GM18498 (cell line): Measurements from ENCODE around the gene BARX1.
"Not testable (repeated sequence)": the region's sequence is repeated elsewhere in the genome, so short reads cannot be mapped to it uniquely, and the experiment has no call there.

Experiments used
- ATAC-seq: cut with Tn5 transposase; IDR thresholded peaks from one replicate; pipeline ENCODE4 v1.9.1; 2021; ENCODE audit warnings: mild to moderate bottlenecking, moderate library complexity; ENCODE audit not compliant: unreplicated experiment

Gene BARX1

DNA sequence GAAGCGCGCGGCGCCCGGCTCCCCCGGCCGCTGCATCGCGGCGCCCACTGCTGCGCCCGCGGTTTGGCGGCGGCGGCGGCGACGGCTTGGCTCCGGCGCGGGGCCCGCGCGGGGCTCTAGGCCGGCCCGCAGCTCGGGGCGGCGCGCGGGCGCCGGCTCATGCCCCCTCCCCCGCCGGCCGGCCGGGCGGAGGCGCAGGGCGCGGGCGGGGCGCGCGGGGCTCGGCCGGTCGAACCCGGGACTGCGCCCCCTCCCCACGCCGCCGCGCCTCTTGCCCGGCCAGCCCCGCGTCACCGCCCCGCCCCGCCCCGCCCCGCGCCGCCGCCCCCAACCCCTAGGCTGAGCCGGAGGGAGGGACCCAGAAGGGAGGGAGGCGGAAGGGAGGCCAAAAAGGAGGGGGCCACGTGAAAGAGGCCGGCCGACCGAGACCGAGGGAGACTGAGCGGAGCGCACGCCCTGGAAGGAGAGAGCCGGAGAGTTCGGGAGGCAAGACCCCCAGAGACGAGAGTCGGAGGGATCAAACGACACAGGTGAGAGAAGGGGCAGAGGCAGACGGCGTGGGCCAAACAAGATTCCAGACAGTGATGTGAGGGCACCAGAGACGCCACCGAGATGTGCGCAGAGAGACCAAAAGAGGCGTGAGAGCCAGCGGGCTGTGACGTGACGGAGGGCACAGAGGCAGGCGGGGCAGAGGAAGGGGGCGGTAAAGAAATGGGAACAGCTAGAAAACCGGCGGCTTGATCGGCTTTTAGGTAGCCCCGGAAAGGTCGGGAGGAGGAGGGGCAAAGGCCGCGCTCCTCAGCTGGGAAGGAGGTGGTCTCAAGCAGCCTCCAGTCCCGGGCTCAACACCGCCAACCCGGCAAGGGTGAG lies at the start of gene BARX1:
Gene BARX1 (minus strand): TSS at position 245 of the 870 bp plus-strand sequence. CDS start 209 bp downstream, at position 36.
- ATAC-seq, result no peak

DNA sequence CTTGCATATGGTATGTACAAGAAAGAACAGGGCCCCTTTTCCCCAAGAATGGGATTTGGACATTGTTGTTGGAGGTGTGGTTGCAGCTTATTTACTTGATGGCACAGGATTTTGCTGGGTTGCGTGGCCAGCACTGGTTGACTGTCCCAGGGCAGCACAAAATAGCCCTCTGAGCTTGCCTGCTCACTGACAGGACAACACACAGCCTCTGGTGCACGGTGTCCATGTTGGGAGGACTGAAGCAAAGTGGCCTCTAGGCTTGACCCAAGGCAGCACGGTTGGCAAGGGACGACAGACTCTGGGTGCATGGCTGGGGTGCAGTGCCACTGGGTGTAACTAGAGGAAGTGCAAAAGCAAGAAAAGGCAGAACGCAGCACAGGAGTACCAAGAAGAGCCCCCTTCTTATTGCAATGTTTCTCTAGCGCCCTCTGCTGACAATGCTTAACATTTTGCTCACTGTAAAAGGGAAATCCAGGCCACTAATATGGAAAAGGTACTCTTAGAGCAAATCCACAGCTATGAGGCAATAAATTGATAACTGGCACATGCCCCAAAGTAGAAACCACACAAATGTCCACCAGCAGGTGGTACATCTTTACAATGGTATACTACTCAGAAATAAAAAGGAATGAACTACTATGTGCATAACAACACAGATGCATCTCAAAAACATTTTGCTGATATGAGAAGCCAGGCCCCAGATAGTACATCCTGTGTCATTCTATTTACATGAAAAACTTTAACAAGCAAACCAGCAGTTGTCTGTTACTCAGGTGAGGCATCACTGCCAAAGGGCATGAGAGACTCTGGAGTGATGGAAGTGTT lies 47.4 kb upstream of the BARX1 start:
- ATAC-seq, result no peak

- ATAC-seq, result no peak
Observed at GRCh38 chr9:93996863-93997262, 41.7 kb upstream of the BARX1 start.

DNA sequence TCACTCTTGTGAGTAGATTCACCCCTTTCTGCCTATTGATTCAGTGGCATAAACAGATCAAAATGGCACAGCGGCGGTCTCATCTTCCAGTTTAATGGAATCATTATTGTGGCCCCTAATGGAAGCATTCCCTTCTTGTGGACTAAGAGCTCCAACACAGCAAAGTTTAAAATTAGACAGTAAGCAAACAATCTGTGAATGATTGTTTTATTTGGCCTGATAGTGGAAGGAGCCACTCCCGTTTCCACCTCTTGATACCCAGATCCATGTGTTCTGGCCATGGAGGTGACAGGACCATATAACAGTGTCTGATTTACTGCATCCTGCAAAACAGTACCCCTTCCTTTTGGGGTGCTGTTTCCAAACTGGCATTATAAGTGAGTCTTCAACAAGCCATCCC lies 41.2 kb upstream of the BARX1 start:
- ATAC-seq, result no peak

DNA sequence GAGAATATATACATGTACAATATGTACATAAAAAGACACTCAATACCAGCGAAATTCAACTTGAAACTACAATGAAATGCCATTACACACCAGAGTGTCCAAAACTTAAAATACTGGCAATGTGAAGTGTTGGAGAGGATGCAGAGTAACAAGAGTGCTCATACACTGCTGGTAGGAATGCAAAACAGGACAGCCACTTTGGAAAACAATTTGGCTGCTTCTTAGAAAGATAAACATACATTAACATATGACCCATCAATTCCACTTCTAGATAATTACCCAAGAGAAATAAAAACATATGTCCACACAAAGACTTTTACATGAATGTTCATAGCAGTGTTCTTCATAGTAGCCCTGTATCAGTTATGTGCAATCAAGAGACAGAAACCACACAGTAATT lies 39.4 kb upstream of the BARX1 start:
- ATAC-seq, result no peak

DNA sequence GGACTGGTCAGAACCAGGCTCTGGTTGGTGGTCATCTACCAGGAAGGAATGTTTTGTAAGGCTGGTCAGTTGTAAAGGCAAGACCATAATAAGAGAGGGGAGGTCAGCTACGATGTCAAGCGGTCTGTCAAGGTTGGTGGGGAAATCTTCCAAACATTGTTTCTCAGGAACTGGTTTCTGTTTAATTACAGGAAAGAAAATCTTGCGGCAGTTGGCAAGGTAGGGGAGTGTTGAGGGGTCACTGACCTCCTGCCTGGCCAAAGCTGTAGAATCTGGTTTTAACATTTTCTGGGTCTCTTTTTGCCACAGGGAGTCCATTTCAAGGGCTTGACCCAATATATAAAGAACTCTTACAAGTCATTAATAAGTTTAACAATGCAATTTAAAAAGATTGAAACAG lies 39.0 kb upstream of the BARX1 start:
- no peak for ATAC-seq

- ATAC-seq, result no peak
Observed at GRCh38 chr9:93992830-93993229, 37.7 kb upstream of the BARX1 start.

DNA sequence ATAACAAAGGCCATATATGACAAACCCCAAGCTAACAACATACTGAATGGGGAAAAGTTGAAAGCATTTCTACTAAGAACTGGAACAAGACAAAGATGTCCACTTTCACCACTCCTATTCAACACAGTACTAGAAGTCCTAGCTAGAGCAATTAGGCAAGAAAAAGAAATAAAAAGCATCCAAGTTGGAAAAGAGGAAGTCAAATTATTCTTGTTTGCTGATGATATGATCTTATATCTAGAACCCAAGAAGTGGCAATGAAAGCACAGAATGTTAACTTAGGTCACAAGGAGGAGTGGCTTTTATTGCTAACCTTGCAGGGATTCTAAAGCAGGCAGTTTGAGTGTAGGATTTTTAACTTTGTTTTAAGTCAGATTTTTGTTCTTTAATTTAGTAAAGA lies 35.3 kb upstream of the BARX1 start:
- ATAC-seq, result no peak

DNA sequence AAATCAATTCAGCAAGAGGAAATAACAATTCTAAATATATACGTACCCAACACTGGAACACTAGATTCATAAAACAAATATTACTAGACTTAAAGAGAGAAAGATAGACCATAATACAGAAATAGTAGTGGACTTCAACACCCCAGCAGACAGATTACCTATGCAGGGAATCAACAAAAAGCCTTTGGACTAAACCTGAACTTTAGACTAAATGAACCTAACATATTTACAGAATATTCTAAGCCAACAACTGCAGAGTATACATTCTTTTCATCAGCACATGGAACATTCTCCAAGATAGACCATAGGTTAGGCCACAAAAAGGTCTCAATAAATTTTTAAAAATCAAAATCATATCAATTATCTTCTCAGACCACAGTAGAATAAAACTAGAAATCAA lies 32.9 kb upstream of the BARX1 start:
- ATAC-seq, result no peak

GRCh38 chr9:93984860-93985259 lies 29.7 kb upstream of the BARX1 start:
- no peak for ATAC-seq

GRCh38 chr9:93983875-93984274 lies 28.7 kb upstream of the BARX1 start:
- ATAC-seq, result no peak

DNA sequence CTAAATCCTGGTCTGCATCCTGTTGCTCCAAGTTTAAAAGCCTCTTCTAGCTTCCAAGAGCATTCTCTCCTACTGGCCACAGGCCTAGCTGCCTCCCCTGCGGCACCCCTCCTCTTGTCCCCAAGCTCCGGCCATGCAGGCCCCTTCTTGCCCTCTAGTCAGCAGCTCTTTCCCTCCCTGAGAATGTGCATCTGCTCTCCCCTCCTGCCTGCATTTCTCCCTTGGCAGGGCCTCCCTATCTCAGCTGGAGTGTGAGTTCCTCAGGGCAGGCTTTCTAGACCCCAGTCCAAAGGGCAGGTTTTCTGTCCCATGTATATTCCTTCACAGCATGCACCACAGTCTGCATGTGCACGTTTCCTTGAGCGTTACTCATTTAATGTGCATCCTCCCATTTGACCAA lies 24.6 kb upstream of the BARX1 start:
- no peak for ATAC-seq

- ATAC-seq, result no peak
Observed at GRCh38 chr9:93978551-93978950, 23.4 kb upstream of the BARX1 start.

DNA sequence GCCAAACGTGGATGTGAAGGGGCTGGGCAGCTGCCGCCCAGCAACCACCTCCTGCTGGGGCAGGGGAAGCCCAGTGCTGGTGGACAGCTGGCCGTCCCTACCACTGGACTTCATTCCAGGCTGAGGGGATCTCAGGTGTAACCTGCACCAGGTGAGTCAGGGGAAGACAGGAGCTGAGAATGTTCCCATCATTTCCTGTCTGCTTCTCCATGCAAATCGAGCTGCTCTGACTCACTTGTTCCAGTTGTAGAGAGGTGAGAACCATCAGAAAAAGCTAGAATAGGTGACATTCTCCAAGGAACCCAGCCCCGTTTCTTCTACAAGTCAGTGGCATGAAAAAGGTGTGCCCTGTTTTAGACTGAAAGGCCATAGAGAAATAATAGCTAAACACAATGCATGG lies 21.8 kb upstream of the BARX1 start:
- ATAC-seq, result no peak

- no peak for ATAC-seq
Observed at GRCh38 chr9:93976081-93976480, 20.9 kb upstream of the BARX1 start.

GRCh38 chr9:93975262-93975661 lies 20.1 kb upstream of the BARX1 start:
- no peak for ATAC-seq

DNA sequence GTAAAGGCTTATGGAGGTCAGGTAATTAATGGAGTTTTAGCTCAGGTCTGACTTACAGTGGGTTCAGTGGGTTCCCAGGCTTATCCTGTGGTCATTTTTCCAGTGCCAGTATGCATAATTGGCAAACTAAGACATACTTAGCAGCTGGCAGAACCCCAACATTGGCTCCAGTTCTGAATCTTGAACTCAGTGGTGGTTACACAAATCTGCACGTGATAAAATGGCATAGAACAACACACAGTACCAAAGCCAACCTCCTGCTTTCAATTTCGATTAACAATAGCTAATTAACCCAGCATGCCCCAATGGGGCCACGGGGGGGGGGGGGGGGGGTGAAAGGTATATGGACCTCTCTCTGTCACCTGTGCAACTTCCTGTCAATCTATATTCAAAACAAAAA lies 19.0 kb upstream of the BARX1 start:
- ATAC-seq, result no peak

DNA sequence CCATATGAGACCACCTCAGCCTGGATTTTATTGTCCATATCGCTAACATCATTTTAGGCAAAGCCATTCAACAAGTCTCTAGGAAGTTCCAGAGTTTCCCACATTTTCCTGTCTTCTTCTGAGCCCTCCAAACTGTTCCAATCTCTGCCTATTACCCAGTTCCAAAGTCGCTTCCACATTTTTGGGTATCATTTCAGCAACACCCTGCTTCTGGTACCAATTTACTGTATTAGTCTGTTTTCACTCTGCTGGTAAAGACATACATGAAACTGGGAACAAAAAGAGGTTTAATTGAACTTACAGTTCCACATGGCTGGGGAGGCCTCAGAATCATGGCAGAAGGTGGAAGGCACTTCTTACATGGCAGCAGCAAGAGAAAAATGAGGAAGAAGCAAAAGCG lies 17.5 kb upstream of the BARX1 start:
- not testable (repeated sequence) for ATAC-seq

- ATAC-seq, result no peak
Observed at GRCh38 chr9:93969328-93969661, 14.1 kb upstream of the BARX1 start.

DNA sequence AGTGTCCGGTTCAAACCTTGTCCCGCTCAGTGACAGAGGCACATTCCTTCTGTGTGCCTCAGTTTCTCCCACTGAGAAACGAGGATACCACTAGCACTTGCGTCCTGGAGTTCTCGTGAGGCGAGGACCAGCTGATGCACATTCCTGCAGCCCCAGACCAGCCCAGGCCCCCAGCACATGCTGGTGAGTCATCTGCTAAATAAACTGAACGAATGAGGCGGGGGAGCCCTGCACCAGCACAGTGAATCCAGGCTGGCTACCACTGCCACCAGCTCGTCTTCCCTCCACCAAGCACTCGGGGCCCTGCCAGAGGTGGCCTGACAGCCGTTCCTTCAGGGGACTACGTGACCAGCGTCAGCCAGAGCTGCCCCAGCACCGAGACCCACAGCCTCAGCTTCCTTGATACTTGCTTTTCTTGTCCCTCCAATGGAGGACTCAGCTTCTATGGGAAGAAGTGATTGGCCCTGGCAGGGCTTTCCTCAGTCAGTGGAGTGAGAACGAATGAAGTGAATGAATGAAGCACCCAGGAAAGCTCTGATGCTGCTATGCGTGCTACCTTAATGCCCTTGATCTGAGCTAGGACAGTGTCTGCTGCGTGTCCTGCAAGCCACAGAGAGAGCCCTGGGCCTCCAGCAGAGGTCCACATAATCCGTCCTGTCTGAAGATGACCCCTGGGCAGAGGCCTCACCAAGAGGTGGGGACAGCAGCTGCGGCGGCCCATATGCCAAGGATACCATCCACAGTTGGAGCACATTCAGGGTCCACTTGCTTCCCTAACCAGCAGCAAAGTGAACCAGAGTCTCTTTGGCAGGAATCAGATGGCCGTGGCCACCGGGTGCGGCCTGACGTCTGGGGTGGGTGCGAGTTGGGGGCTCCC lies 13.5 kb upstream of the BARX1 start:
- ATAC-seq, result no peak
